Suprapubic skin (tissue), 4 donors: ENCODE data around the gene KAZN. TPM values are rescaled to one million over a fixed set of nuclear protein-coding genes. Genes with fewer than 3 reads are reported as not detected.

Experiments
- DNase-seq, 2 donors: peaks; one replicate each; pipeline ENCODE4 v3.0.0-alpha.2; 2019; ENCODE audit warnings: low spot score in 2 of 2
- H3K27ac ChIP-seq: fragments of 200-600 bp; sonication (generic); one replicate; pipeline ENCODE4 v1.5.1; 2019
- H3K27me3 ChIP-seq: fragments of 200-600 bp; sonication (generic); one replicate; pipeline ENCODE4 v1.5.1; 2019
- H3K36me3 ChIP-seq: fragments of 200-600 bp; sonication (generic); one replicate; pipeline ENCODE4 v1.5.1; 2019
- H3K4me1 ChIP-seq: fragments of 200-600 bp; sonication (generic); one replicate; pipeline ENCODE4 v1.5.1; 2019
- H3K4me3 ChIP-seq: fragments of 200-600 bp; sonication (generic); one replicate; pipeline ENCODE4 v1.5.1; 2019; ENCODE audit warnings: mild to moderate bottlenecking
- H3K9me3 ChIP-seq: fragments of 200-600 bp; sonication (generic); one replicate; pipeline ENCODE4 v1.5.1; 2019
- EP300 ChIP-seq: sonication (generic); formaldehyde crosslinking; IDR thresholded peaks from one replicate; pipeline ENCODE4 v1.6.1; 2017; ENCODE audit warnings: antibody characterized with exemption
- POLR2A ChIP-seq, 2 donors: fragments of 450-650 bp; IDR thresholded peaks; one replicate each; pipeline ENCODE4 v1.6.1; 2017; ENCODE audit warnings: antibody characterized with exemption in 2 of 2, mild to moderate bottlenecking in 2 of 2, moderate library complexity in 2 of 2
- POLR2AphosphoS5 ChIP-seq, 3 donors: sonication (generic); formaldehyde crosslinking; IDR thresholded peaks; one replicate each; pipeline ENCODE4 v1.6.1; 2017; ENCODE audit warnings: antibody characterized with exemption in 3 of 3
- WGBS: methylation state at CpG from one replicate; pipeline ENCODE4 v1.1.5; 2018; 5-methylcytosine and 5-hydroxymethylcytosine counted together
- total RNA-seq, 4 donors: library from RNA; depleted of rRNA; stranded (reverse); fragments of >200 nt; gene quantifications; one replicate each; pipeline ENCODE4 v1.1.0, GENCODE V29; 2016
- TF ChIP-seq, protein P1 (sequence below), 2 donors: fragments of 200-600 bp in 1 of 2; fragments of 450-650 bp in 1 of 2; sonication (generic) in 1 of 2; IDR thresholded peaks; one replicate each; pipeline ENCODE4 v1.5.1; 2016 to 2019; ENCODE audit warnings: antibody characterized with exemption in 2 of 2, mild to moderate bottlenecking in 1 of 2, moderate library complexity in 1 of 2

KAZN gene
- total RNA-seq, 4 donors from 2014 or later = 29.2 to 37.5 (median 31.7) TPM

GRCh38 chr1:14999441-14999840 lies 401.0 kb downstream of the KAZN start:
- no peaks in the 10 kb centered on the region for H3K27me3 ChIP-seq
- no peak overlapping the region for H3K27ac ChIP-seq
- H3K9me3 ChIP-seq = no peaks in the 10 kb centered on the region
- no peaks in the 10 kb centered on the region for H3K36me3 ChIP-seq
- no peak for DNase-seq
- WGBS = 77% methylated on average over 10 of the region's 10 CpGs
- TF ChIP-seq POLR2A (IDR thresholded peaks at IDR 0.05) (no peak), EP300 (no peak), POLR2AphosphoS5 (IDR thresholded peaks at IDR 0.05) (no peak)
- TF ChIP-seq, protein P1, sequence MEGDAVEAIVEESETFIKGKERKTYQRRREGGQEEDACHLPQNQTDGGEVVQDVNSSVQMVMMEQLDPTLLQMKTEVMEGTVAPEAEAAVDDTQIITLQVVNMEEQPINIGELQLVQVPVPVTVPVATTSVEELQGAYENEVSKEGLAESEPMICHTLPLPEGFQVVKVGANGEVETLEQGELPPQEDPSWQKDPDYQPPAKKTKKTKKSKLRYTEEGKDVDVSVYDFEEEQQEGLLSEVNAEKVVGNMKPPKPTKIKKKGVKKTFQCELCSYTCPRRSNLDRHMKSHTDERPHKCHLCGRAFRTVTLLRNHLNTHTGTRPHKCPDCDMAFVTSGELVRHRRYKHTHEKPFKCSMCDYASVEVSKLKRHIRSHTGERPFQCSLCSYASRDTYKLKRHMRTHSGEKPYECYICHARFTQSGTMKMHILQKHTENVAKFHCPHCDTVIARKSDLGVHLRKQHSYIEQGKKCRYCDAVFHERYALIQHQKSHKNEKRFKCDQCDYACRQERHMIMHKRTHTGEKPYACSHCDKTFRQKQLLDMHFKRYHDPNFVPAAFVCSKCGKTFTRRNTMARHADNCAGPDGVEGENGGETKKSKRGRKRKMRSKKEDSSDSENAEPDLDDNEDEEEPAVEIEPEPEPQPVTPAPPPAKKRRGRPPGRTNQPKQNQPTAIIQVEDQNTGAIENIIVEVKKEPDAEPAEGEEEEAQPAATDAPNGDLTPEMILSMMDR (IDR thresholded peaks at IDR 0.05) = no peak
- peaks cover 17% of the 10 kb centered on the region for H3K4me1 ChIP-seq
- no peak overlapping the region for H3K4me3 ChIP-seq

- Histone ChIP-seq H3K4me3 (no peak overlapping the region), H3K36me3 (no peaks in the 10 kb centered on the region), H3K9me3 (no peaks in the 10 kb centered on the region), H3K27me3 (no peaks in the 10 kb centered on the region), H3K4me1 (peaks cover 14% of the 10 kb centered on the region), H3K27ac (no peak overlapping the region)
- TF ChIP-seq POLR2A (IDR thresholded peaks at IDR 0.05) (no peak), EP300 (no peak), POLR2AphosphoS5 (IDR thresholded peaks at IDR 0.05) (no peak)
- TF ChIP-seq, protein P1 (IDR thresholded peaks at IDR 0.05) = no peak
- WGBS = 98% methylated on average over 4 of the region's 4 CpGs
- no peak for DNase-seq
Measured at GRCh38 chr1:15000030-15000429, 401.5 kb downstream of the KAZN start.

DNA sequence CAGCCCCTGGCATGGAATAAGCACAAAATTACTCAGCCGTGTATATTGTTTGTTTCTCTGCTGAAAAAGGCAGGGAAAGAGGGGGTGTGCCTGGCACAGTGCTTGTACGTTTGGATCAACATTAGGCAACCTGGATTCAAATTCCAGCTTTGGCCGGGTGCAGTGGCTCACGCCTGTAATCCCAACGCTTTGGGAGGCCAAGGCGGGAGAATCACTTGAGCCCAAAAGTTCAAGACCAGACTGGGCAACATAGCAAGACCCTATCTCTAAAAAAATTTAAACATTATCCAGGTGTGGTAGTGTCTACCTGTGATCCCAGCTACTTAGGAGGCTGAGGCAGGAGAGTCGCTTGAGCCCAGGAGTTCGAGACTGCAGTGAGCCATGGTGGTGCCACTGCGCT lies 402.2 kb downstream of the KAZN start:
- Histone ChIP-seq H3K4me3 (no peak overlapping the region), H3K27me3 (no peaks in the 10 kb centered on the region), H3K27ac (no peak overlapping the region), H3K9me3 (no peaks in the 10 kb centered on the region), H3K36me3 (no peaks in the 10 kb centered on the region), H3K4me1 (peaks cover 11% of the 10 kb centered on the region)
- TF ChIP-seq, protein P1 (IDR thresholded peaks at IDR 0.05) = no peak
- no peak for DNase-seq
- WGBS = 91% methylated on average over 9 of the region's 9 CpGs

DNA sequence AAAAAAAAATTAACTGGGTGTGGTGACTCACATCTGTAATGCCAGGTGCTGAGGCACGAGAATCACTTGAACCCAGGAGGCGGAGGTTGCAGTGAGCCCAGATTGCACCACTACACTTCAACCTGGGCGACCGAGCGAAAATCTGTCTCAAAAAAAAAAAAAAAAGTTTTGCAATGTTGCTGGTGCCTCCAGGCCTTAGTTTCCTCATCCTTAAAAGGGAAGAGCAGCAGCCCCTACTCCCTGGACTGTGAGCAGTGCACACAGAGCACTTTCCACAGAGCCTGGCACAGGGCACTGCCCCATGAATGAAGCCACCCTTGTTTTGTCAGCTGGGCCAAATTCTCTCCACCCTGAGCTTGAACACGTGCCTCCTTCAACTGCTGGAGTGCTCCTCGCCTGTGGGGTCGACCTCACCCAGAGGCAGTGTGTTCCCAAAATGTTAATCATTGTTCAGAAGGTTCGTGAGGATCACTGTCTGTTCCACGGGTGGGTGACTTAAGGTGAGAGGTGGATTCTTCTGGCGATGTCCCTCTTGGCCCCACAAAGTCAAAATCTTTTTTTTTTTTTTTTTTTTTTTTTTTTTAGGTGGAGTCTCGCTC lies 402.9 kb downstream of the KAZN start:
- H3K9me3 ChIP-seq = no peaks in the 10 kb centered on the region
- no peaks in the 10 kb centered on the region for H3K27me3 ChIP-seq
- H3K4me3 ChIP-seq = no peak overlapping the region
- H3K4me1 ChIP-seq = peaks cover 5% of the 10 kb centered on the region
- no peak for DNase-seq
- no peak overlapping the region for H3K27ac ChIP-seq
- WGBS = 75% methylated on average over 10 of the region's 12 CpGs
- H3K36me3 ChIP-seq = no peaks in the 10 kb centered on the region
- TF ChIP-seq POLR2A (IDR thresholded peaks at IDR 0.05) (no peak), EP300 (no peak), POLR2AphosphoS5 (IDR thresholded peaks at IDR 0.05) (no peak)
- TF ChIP-seq, protein P1 (IDR thresholded peaks at IDR 0.05) = no peak

DNA sequence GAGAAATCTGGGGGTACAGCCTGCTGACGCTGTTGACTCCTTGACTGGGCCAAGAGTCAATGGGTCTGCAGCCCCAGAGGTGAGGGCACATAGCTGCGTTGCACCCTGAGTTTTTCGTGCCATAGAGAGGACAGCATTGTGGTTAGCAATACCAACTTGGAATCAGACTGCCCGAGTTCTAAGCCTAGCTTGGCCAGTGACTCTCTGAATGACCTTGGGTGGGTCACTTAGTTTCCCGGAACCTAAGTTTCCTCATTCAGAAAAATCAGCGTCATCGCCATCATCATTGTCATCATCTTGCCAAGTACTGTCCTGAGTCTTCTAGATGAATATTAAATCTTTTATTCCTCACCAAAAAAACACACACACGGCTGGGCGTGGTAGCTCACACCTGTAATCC lies 403.8 kb downstream of the KAZN start:
- H3K4me3 ChIP-seq = no peak overlapping the region
- no peaks in the 10 kb centered on the region for H3K27me3 ChIP-seq
- TF ChIP-seq, protein P1 (IDR thresholded peaks at IDR 0.05) = no peak
- TF ChIP-seq POLR2A (IDR thresholded peaks at IDR 0.05) = no peak
- TF ChIP-seq POLR2AphosphoS5 (IDR thresholded peaks at IDR 0.05) = no peak
- no peak for TF ChIP-seq EP300
- H3K36me3 ChIP-seq = no peaks in the 10 kb centered on the region
- 89% methylated on average over 9 of the region's 9 CpGs for WGBS
- H3K9me3 ChIP-seq = no peaks in the 10 kb centered on the region
- no peak overlapping the region for H3K27ac ChIP-seq
- no peak for DNase-seq
- H3K4me1 ChIP-seq = peaks cover under 1% of the 10 kb centered on the region
